H1 (cell line): ENCODE data around the gene TRAPPC5.

Experiments used
- SIX5 ChIP-seq: IDR thresholded peaks from 2 replicates; pipeline ENCODE4 v1.6.1; 2011; ENCODE audit warnings: mild to moderate bottlenecking, low read depth, low read length
- TF ChIP-seq, protein P1 (sequence below), 3 experiments: IDR thresholded peaks; 1 replicate in 2 of 3; 2 replicates in 1 of 3; pipeline versions ENCODE4 v1.5.1 to v1.6.1; 2011; ENCODE audit warnings: low read length in 3 of 3, mild to moderate bottlenecking in 3 of 3, inconsistent platforms in 2 of 3, low read depth in 1 of 3, moderate library complexity in 1 of 3; ENCODE audit not compliant: insufficient read depth in 1 of 3; ENCODE audit errors: control extremely low read depth in 1 of 3

DNA sequence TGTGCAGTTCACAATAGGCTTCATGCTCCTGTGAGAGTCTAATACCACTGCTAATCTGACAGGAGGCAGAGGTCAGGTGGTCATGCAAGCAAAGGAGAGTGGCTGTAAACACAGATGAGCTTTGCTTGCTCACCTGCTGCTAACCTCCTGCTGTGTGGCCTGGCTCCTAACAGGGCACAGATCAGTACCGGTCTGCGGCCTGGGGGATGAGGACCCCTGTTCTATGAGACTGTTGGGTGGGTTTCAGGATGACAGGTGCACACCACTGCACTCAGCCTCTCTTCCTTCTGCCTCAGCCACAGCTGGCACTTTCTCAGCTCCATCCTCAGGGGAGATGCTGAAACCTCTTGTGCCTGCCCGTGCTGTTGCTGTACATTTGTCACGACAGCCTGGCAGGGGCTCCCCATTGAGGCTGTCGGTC lies 41.6 kb downstream of the TRAPPC5 start:
- TF ChIP-seq, protein P1, sequence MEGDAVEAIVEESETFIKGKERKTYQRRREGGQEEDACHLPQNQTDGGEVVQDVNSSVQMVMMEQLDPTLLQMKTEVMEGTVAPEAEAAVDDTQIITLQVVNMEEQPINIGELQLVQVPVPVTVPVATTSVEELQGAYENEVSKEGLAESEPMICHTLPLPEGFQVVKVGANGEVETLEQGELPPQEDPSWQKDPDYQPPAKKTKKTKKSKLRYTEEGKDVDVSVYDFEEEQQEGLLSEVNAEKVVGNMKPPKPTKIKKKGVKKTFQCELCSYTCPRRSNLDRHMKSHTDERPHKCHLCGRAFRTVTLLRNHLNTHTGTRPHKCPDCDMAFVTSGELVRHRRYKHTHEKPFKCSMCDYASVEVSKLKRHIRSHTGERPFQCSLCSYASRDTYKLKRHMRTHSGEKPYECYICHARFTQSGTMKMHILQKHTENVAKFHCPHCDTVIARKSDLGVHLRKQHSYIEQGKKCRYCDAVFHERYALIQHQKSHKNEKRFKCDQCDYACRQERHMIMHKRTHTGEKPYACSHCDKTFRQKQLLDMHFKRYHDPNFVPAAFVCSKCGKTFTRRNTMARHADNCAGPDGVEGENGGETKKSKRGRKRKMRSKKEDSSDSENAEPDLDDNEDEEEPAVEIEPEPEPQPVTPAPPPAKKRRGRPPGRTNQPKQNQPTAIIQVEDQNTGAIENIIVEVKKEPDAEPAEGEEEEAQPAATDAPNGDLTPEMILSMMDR (IDR thresholded peaks at IDR 0.05; ENCODE audit: control extremely low read depth in 1 of 3, insufficient read depth in 1 of 3, low read depth in 1 of 3, low read length in 3 of 3), result no peak
- no peak for TF ChIP-seq SIX5
